HG02610 (cell line): ENCODE measurements around the gene CUL4A.
"Not testable (repeated sequence)": the region's sequence is repeated elsewhere in the genome, so short reads cannot be mapped to it uniquely, and the experiment has no call there.

Experiments
- ATAC-seq: cut with Tn5 transposase; IDR thresholded peaks from one replicate; pipeline ENCODE4 v1.9.1; 2021; ENCODE audit warnings: mild to moderate bottlenecking, moderate library complexity; ENCODE audit not compliant: unreplicated experiment

The CUL4A gene

DNA sequence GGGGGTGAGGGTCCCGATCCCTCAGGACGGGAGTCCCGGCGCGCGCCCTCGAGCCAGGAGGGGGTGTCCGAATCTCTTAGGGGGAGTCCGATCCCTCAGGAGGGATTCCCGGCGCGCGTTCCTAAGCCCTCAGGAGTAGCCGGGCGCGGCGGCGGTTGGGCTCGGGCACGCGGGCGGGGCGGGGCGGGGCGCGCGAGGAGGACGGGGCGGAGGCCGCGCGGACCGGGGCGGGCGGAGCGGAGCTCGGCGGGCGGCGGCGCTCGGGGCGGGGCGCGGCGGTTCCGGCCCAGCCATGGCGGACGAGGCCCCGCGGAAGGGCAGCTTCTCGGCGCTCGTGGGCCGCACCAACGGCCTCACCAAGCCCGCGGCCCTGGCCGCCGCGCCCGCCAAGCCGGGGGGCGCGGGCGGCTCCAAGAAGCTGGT, at the start of gene CUL4A:
CUL4A (plus strand) TSS at position 278 of the 423 bp plus-strand sequence; CDS start at position 293, 15 bp downstream.
- peak; percentile 36 for ATAC-seq

DNA sequence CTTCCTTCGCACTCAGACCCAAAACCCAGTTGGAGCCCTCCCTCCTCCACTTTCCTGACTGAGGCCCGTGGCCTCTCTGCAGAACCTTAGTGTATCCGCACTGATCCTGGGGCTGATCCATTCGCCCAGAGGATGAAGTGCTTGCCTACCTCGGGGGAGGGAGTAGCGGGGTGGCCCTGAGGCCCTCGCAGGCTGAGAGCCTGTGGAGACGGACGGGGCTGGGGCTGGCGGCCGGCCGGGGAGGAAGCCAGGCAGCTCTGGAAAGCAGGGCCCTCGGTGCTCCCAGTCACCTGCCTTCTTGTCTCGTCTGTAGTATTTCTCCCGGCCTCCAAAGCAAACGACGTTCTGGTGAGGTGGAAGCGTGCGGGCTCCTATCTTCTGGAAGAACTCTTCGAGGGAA, 49.7 kb upstream of the CUL4A start:
- ATAC-seq = no peak

GRCh38 chr13:113160983-113161382, 48.4 kb upstream of the CUL4A start:
- ATAC-seq = no peak

DNA sequence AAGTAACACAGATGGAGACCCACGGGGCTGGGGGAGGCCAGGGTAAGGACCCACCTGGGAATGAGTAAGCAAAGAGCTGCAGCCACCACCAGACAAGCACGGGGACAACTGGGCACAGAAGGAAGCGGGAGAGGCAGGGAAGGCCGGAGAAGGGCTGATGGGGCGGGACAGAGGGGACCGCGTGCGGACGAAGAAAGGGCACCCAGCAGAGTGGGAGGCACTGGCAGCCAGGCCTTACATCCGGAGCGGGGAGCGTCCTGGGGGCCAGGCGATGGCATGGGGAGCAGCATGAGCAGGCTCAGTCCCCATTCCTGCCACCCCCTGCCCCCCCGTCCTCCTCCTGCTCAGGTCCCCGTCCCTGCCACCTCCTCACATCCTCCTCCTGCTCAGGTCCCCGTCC, 48.0 kb upstream of the CUL4A start:
- no peak for ATAC-seq

GRCh38 chr13:113161975-113162374, 47.4 kb upstream of the CUL4A start:
- ATAC-seq = not testable (repeated sequence)

DNA sequence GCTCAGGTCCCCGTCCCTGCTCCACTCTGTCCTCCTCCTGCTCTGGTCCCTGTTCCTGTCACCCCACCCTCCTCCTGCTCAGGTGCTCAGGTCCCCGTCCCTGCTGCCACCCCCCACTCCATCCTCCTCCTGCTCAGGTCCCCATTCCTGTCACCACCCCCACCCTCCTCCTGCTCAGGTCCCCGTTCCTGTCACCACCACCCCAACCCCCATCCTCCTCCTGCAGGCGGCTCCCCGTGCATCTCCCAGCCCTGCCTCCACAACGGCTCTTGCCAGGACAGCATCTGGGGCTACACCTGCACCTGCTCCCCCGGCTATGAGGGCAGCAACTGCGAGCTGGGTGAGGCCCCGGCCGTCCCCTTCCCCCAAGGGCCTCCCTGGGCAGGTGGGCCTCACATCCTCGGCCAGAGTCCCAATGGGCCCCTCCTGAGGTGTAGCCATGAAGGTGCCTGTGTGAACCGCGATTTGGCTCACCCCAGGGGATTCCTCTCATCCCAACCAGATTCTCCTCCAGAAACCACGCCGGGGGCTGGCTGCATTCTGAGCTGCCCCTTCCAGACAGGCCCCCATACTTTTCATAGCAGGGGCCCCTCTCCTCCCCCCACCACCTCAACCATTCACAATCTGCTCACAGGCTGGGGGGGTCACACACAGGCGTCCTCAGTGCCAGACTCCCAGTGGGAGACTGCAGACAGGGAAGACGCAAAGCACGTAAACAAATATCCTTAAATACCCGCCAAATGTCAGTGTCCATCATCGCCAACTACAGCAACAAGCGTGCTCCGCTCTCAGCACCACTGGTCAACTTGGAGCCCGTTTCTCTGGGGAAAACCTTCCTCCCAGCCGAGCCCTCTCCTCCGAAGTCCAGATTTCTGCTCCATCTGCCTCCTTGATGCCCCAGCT, 46.4 kb upstream of the CUL4A start:
- no peak for ATAC-seq

- no peak for ATAC-seq
Observed at GRCh38 chr13:113164492-113164891, 44.9 kb upstream of the CUL4A start.

DNA sequence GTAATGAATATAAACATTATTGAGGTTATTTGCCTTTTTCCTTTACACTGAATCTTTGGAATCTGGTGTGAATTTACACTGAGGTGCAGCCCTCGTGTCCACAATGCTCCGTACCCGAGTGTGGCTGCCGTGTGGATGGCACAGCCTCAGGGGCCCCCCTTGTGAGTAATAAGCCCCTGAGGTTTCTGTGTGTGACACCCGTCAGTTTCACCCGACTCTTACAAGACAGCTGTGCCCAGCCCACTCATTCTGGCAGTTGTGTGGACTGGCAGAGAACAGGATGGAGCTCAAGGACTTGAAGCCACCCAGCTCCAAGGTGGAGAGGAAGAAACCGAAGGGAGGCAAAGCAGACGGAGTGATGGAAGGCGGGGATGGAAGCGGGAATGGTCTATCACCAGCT, 43.1 kb upstream of the CUL4A start:
- ATAC-seq = no peak

- ATAC-seq = no peak
Observed at GRCh38 chr13:113166681-113167080, 42.7 kb upstream of the CUL4A start.

DNA sequence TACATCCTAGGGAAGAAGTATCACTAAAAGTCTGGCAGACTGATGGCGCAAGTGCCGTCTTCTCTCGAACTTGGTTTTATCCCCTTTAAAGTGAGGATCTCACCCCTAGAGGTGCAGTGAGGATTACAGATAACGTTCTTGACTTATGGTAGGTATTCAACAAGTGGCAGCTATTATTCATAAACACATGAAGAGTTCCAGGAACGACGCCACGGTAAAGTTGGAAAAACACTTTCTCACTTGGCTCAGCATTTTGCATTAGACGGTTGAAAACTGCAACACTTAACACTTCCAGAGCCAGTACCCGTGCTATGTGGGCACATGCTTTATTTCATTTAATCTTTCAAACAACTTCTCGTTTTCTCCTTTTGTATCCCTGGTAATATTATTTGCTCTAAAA, 42.3 kb upstream of the CUL4A start:
- ATAC-seq = no peak

- no peak for ATAC-seq
Observed at GRCh38 chr13:113167575-113167974, 41.8 kb upstream of the CUL4A start.

DNA sequence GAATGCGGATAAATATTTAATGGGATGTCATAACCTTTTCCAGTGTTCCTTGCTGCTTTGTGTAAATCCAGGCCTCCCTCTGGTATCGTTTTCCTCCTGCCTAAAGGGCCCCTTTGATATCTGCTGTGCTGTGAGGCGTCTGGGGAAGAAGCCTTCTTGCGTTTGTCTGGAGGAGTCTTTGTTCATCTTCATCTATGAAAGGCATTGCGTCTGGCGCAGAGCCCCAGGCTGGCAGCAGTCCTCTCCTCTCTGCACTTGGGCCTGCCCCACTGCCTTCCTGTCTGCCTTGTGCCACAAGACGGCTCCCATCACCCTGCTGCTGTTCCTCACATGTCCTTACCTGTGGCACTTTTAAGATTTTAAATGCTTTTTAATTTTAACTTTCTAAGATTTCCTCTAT, 41.2 kb upstream of the CUL4A start:
- ATAC-seq = no peak

GRCh38 chr13:113169277-113170272, 39.8 kb upstream of the CUL4A start:
- ATAC-seq = no peak

- ATAC-seq = no peak
Observed at GRCh38 chr13:113170511-113170910, 38.9 kb upstream of the CUL4A start.

DNA sequence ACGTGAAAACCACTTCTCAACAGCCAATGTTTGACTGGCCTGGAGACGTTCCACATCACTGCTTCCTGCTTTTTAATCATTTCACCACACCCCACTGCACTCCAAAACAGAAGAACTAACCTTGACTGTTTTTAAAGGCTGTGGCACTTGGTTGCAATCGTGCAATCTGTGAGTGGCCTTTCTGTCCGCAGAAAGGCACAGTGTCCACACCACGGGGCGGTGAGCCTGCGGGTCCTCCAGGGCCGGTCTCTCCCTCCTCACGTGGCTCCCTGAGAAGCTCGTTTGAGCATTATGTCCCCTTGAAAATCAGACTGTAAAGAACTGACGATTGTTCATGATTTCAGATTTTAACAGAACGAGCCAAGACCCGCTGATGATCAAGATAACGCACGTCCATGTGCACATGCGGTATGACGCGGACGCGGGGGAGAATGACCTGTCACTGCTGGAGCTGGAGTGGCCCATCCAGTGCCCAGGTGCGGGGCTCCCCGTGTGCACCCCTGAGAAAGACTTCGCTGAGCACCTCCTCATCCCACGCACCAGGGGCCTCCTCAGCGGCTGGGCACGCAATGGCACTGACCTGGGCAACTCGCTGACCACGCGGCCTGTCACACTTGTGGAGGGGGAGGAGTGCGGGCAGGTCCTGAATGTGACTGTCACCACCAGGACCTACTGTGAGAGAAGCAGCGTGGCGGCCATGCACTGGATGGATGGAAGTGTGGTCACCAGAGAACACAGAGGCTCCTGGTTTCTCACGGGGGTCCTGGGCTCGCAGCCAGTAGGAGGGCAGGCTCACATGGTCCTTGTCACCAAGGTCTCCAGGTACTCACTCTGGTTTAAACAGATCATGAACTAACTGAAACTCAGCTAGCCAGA, 37.9 kb upstream of the CUL4A start:
- ATAC-seq = no peak

DNA sequence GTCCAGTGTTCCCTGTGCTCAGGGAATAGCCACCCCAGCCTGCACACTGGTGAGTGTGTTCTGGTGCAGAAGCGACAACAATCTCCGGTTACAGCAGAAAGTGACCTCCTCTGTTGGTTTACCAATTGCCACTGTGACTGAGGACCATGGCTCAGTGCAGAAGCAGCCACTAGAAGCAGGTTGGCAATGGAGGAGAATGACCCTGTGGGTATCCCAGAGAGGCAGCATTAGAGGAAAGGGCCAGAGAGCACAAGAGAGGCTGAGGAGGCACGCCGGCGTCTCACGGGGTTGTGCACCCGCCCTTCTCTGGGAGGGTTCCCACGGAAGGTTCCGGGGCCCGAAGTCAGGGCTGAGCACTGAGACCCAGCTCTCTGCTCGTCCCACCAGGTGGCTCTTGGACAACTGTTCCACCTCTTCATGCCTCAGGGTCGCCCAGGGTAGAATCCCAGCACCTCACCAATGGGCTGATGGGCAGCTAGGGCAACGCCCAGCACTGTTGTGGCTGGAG, 36.9 kb upstream of the CUL4A start:
- ATAC-seq = no peak

- ATAC-seq = no peak
Observed at GRCh38 chr13:113176280-113176679, 33.1 kb upstream of the CUL4A start.

- no peak for ATAC-seq
Observed at GRCh38 chr13:113176822-113177221, 32.6 kb upstream of the CUL4A start.

GRCh38 chr13:113178070-113178895, 31.1 kb upstream of the CUL4A start:
- no peak for ATAC-seq

- no peak for ATAC-seq
Observed at GRCh38 chr13:113178896-113179167, 30.6 kb upstream of the CUL4A start.
